T-helper 1 cell treated with Interleukin-12 subunit alpha and Interleukin-12 subunit beta and Interleukin-4 antibody, amounts not matched to agents 30 ng/mL and 1 ng/mL, for 36 hours (primary cell): ENCODE data around the gene BRAT1. TPM values are rescaled to one million over a fixed set of nuclear protein-coding genes. Genes with fewer than 3 reads are reported as not detected.

ENCODE experiments used
- intact Hi-C: fragments of 100-400 bp; cut with micrococcal nuclease; formaldehyde crosslinking; loops from one replicate; pipeline ENCODE4 v1.15.1; 2024
- total RNA-seq: library from RNA; stranded (reverse); gene quantifications from 2 replicates; pipeline ENCODE4 v1.2.3, GENCODE V29; 2022

Gene BRAT1
- total RNA-seq, 1 donor from 2014 or later = 36.4 TPM

GRCh38 chr7:2514473-2515423, 40.6 kb downstream of the BRAT1 start:
- intact Hi-C loops = no loop called here

- intact Hi-C loops = no loop called here
These were observed 41.6 kb downstream of the BRAT1 start for GRCh38 chr7:2513702-2514101.

- intact Hi-C loops = no loop called here
These were observed 42.6 kb downstream of the BRAT1 start for GRCh38 chr7:2512713-2513112.

- intact Hi-C loops = no loop called here
These were observed 43.1 kb downstream of the BRAT1 start for GRCh38 chr7:2512179-2512661.

- intact Hi-C loops = loop anchor here (2.0 kb wide), 1 partner anchor 105 kb away; no protein-coding TSS in a partner anchor
These were observed 43.6 kb downstream of the BRAT1 start for GRCh38 chr7:2511769-2512168.

GRCh38 chr7:2510909-2511768, 44.2 kb downstream of the BRAT1 start:
- intact Hi-C loops = loop anchor here (2.0 kb wide), 1 partner anchor 104 kb away; no protein-coding TSS in a partner anchor

- intact Hi-C loops = loop anchor here (2.0 kb wide), 1 partner anchor 103 kb away; no protein-coding TSS in a partner anchor
These were observed 45.1 kb downstream of the BRAT1 start for GRCh38 chr7:2510130-2510776.

GRCh38 chr7:2509298-2509906, 45.9 kb downstream of the BRAT1 start:
- intact Hi-C loops = no loop called here

GRCh38 chr7:2508327-2509215, 46.8 kb downstream of the BRAT1 start:
- intact Hi-C loops = loop anchor here (1.0 kb wide), 5 partner anchors 11 to 123 kb away; partner anchors contain the start of genes BRAT1, LFNG and TTYH3

- intact Hi-C loops = loop anchor here (1.0 kb wide), 5 partner anchors 11 to 123 kb away; partner anchors contain the start of genes BRAT1, LFNG and TTYH3
These were observed 47.4 kb downstream of the BRAT1 start for GRCh38 chr7:2507917-2508306.

GRCh38 chr7:2507208-2507916, 48.0 kb downstream of the BRAT1 start:
- intact Hi-C loops = no loop called here

GRCh38 chr7:2505401-2505800, 49.9 kb downstream of the BRAT1 start:
- intact Hi-C loops = no loop called here

- intact Hi-C loops = no loop called here
These were observed 50.4 kb downstream of the BRAT1 start for GRCh38 chr7:2504889-2505375.

- intact Hi-C loops = no loop called here
These were observed 51.0 kb downstream of the BRAT1 start for GRCh38 chr7:2504128-2504888.

GRCh38 chr7:2503056-2503941, 52.0 kb downstream of the BRAT1 start:
- intact Hi-C loops = no loop called here

GRCh38 chr7:2502647-2502966, 52.7 kb downstream of the BRAT1 start:
- intact Hi-C loops = no loop called here
